ENCODE data around the gene ATAT1.

ATAT1 gene

DNA sequence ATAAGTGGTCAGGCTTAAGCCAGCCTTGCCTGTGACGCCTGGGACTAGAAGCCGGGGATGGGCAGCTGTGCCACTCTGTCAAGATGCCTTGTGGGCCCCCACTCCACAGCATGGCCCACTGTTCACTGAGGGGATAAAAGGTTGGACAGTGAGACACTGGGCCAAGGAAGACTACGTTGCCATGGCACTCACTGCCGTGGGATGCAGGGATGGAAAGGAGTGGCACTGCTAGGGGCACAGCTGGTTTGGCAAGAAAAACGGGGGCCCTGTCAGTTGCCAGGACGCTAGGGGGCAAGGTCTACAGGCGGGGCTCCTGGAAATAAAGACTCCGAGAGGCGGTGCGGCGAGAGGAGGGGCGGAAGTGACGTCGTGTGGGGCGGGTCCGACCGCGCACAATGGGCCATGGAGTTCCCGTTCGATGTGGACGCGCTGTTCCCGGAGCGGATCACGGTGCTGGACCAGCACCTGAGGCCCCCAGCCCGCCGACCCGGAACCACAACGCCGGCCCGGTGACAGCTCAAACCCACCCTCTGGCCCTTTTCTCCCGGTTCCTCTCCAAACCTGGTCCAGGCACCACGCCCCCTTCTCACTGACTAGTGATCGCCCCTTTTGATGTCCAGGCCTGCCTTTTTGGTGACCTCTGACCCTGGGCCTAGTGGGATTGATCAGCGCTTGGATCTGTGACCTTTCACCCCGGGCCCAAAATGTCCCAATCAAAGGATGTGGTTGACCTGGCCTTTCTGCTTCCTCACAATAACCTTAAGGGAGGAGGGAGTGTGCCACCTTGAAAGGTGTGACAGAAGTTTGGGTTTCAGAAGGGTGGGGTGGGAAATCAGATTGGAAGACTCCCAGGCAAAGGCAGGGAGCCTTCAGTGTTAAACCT lies at the start of gene ATAT1:
Gene ATAT1, plus strand, starts transcription at position 391 of the 883 bp plus-strand sequence.
- DNase-seq, result peak; percentile 88

DNA sequence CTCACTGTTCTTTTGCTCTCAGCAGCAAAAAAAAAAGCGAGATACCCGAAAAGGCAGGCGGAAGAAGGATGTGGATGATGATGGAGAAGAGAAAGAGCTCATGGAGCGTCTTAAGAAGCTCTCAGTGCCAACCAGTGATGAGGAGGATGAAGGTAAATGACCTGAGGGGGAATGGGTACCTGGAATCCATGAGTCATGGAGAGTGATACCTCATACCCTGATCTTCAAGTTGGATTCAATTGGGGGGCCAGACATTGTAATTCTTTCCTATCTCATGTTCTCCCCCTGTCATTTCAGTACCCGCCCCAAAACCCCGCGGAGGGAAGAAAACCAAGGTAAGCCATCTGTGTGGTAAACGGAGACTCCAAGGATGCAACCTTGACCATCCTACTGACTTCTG lies 48.6 kb upstream of the ATAT1 start:
- DNase-seq, result no peak

DNA sequence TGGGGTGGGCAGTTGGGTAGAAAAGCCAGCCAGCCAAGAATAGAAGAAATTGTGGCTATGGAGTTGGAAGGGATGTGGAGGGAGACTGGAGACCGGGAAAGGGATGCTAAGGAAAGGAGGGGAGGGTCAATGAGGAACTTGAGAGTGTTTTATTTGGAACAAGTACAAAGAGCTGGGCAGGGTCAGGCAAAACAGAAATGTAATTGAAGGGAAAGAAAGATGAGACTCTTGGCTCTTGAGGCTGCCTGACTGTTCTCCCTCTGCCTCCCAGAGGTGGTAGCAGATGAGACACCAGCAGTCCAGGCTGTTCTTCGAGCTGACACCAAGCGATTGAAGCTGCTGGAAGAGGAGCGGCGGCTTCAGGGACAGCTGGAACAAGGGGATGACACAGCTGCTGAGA lies 42.8 kb upstream of the ATAT1 start:
- DNase-seq, result no peak

DNA sequence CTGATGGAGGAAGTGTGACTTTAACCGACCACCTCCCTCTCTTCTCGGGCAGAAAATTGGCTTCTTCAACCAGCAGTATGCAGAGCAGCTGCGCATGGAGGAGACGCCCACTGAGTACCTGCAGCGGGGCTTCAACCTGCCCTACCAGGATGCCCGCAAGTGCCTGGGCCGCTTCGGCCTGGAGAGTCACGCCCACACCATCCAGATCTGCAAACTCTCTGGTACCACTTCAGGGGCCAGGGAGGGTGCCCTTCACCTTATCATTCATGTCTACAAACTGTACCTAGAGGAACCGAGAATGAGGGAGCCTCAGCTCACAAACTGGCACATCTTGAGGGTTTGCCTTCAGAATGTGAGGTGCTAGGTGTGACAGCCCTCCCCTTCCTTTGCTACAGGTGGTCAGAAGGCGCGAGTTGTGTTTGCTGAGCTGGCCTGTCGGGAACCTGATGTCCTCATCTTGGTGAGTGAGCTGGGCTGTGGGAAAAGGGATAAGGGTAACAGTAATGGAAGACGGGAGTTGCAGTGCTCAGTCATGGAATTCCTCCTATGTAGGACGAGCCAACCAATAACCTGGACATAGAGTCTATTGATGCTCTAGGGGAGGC lies 36.8 kb upstream of the ATAT1 start:
- DNase-seq, result no peak

DNA sequence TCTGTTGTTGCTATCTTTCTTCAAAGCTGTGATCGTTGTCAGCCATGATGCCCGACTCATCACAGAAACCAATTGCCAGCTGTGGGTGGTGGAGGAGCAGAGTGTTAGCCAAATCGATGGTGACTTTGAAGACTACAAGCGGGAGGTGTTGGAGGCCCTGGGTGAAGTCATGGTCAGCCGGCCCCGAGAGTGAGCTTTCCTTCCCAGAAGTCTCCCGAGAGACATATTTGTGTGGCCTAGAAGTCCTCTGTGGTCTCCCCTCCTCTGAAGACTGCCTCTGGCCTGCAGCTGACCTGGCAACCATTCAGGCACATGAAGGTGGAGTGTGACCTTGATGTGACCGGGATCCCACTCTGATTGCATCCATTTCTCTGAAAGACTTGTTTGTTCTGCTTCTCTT lies 36.2 kb upstream of the ATAT1 start:
- no peak for DNase-seq

DNA sequence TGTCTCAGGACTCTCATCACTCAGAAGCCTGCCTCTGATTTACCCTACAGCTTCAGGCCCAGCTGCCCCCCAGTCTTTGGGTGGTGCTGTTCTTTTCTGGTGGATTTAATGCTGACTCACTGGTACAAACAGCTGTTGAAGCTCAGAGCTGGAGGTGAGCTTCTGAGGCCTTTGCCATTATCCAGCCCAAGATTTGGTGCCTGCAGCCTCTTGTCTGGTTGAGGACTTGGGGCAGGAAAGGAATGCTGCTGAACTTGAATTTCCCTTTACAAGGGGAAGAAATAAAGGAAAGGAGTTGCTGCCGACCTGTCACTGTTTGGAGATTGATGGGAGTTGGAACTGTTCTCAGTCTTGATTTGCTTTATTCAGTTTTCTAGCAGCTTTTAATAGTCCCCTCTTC lies 35.7 kb upstream of the ATAT1 start:
- no peak for DNase-seq

DNA sequence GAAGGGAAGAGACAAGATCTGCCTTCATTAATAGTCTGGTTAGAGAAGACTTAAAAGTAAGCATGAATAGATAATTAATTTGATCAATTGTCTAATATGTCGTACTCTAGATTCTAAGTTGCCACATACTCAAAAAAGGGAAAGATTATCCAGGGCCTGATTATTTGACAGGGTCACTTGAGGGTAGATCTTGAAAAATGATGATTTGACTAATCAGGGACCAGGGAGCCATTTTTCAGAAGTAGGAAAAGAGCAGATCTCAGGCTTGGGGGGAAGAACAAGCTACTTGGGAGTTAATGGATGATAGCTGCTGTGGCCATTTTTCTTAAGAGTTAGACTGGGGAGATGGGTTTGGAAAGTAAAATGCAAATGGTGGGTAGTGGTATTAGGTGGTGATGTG lies 34.4 kb upstream of the ATAT1 start:
- DNase-seq, result no peak

DNA sequence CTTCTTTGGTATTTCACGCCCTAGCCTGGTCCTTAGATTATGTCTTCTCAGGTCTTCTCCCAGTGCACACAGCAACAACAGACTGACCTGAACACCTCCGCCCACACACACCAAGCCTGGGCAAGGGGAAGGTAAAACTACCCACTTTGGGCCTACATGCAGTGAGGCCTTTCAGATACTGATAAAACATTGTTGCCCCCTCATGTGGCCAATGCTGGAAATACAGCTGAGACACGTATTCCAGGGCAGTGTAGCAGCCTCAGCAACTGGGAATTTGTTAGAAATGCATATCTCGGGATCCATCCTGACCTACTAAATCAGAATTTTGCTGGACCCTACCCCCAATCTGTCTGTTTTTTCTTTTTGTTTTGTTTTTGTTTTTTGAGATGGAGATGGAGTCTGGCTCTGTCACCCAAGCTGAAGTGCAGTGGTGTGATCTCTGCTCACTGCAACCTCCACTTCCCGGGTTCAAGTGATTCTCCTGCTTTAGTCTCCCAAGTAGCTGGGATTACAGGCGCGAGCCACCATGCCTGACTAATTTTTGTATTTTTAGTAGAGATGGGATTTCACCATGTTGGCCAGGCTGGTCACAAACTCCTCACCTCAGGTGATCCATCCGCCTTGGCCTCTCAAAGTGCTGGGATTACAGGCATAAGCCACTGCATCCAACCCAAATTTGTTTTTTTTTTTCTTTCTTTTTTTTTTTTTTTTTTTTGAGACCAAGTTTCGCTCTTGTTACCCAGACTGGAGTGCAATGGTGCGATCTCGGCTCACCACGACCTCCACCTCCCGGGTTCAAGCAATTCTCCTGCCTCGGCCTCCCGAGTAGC lies 29.1 kb upstream of the ATAT1 start:
- peak; percentile 71 for DNase-seq

DNA sequence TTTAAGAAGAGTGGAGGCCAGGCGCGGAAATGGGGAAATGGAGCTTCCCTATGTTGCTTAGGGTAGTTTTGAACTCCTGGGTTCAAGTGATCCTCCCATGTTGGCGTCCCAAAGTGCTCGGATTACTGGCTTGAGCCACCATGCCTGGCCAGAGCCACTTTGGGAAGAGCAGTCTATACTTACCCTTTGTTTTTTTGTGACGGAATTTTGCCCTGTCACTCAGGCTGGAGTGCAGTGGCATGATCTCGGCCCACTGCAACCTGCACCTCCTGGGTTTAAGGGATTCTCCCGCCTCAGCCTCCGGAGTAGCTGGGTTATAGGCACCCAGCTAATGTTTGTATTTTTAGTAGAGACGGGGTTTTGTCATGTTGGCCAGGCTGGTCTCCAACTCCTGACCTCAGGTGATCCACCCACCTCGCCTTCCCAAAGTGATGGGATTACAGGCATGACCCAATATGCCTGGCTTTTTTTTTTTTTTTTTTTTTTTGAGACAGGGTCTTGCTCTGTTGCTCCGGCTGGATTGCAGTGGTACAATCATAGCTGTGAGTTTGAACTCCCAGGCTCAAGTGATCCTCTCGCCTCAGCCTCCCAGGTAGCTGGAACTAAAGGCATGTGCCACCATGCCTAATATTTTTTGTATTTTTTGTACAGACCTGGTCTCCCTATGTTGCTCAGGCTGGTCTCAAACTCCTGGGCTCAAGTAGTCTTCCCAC lies 27.6 kb upstream of the ATAT1 start:
- DNase-seq, result no peak

DNA sequence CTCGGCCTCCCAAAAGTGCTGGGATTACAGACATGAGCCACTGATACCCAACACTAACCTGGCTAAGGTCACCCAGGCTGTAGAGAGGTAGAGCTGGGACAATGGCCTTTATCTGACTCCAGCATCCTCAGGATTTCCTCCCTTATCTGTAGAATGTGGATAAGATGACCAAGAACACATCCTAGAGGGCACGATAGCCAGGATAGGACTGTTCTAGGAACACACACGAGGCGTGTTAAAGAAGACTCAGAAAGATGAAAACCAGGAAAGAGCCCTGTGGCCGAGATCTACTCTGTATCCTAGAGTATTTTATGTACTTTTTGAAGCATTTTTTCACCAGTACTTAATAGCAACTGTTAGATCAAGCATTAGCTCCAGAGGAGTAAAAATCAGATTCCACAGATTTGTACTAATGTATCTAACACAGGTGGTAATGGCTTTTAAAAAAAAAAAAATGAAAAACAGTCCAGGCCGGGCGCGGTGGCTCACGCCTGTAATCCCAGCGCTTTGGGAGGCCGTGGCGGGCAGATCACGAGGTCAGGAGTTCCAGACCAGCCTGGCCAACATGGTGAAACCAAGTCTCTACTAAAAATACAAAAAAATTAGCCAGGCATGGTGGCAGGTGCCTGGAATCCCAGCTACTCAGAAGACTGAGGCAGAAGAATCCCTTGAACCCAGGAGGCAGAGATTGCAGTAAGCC lies 26.9 kb upstream of the ATAT1 start:
- no peak for DNase-seq

DNA sequence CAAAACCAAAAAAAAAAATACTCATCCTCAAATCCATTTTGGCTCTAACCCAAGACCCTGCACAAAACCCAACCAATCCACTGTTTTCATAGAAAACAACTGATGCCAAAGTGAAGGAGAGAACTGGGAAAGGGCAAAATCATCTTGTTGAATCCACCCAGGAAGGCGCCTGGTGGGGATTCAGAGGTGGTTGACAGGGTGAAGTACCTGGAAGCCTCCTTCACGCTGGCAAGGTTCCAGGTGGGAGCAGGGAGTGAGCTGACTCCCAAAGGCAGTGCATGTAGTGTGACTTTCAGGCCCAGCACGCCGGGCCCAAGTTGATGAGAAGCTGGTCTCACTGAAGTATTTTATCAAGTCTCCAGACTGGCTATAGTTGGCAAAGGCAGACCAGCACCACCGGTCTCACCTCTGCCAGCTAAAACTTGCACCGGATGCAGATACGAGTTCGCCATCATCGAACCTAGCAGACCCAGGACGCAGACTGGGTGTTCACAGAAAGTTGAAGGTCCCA lies 26.2 kb upstream of the ATAT1 start:
- no peak for DNase-seq

DNA sequence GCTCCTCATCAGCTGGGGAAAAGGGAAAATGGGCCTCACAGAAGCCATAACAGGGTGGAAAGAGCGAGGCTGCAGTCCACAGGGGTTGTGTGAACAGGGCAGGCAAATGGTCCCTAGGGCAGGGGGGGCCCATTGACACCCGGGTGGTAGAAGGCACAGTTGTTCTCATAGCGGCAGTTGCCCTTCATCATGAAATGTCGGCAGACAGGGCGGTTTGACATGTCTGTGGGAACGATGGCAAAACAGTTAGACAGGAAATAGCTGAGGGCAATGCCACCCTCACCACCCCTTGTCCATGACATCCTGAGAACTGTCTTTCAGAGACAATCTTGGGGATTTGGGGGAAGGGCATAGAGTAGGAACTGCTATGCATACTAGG lies 25.2 kb upstream of the ATAT1 start:
- DNase-seq, result peak; percentile 25

DNA sequence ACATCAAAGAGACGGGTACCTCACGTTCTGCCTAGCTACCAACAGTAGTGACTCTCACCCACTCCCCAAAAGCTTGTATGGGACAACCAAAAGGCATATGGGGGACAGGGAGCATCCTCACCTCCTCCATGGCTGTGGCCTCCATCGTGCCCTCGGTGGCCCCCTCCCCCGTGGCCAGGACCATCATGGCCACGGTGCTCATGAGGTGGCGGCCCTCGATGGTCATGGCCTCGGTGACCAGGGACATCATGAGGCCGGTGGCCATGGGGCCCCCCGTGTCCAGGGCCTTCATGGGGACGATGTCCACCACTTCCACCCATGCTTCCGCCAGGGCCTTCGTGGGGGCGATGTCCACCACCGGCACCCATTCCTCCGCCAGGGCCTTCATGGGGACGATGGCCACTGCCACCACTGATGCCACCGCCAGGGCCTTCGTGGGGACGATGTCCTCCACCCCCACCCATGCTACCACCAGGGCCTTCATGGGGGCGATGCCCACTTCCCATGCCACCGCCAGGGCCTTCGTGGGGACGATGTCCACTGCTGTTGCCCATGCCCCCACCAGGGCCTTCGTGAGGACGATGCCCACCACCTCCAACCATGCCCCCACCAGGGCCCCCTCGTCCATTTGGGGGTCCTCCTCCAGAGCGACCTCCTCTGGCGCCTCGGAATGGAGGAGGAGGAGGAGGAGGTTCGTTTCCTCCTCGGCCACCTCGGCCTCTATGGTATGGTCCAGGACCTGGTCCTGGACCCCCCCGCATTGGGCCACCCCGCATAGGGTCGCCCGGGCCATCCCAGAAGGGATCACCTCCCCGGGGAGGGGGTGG lies 24.6 kb upstream of the ATAT1 start:
- no peak for DNase-seq

DNA sequence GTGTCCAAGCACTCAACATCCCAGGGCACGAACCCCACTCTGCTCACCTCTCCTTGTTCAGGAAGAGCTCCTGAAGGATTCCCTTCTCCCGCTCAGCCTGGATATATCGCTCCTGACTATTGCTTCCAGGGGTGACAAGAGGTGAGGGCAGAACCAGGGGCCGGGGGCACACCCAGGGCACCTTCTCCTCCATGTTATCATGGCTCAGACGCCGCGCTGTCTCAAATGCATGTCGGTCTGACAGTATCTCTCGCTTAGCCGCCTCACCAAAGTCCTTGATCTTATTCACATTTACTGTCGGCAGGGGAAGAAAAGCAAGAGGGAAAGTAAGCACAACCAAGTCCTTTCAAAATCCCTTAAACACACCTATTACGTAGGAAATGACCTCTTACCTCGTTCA lies 22.7 kb upstream of the ATAT1 start:
- DNase-seq, result no peak

DNA sequence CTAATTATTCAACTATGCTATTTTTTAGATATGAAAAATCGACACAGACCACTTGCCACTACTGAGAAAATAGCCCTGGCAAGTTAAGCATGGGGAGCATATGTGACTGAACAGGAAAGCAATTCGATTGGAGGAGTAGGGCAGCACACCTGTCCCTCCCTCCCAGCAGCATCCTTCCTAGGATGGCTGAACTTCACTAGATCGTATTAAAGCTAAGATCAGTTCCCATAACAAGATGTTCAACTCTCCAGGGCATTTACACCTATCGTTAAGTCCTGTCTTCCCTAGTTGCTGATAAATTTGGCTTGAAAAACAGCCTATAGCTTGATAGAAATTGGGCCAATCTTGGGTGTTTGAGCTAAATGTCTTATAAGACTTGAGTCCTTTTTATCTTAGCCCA lies 16.6 kb upstream of the ATAT1 start:
- DNase-seq, result no peak

DNA sequence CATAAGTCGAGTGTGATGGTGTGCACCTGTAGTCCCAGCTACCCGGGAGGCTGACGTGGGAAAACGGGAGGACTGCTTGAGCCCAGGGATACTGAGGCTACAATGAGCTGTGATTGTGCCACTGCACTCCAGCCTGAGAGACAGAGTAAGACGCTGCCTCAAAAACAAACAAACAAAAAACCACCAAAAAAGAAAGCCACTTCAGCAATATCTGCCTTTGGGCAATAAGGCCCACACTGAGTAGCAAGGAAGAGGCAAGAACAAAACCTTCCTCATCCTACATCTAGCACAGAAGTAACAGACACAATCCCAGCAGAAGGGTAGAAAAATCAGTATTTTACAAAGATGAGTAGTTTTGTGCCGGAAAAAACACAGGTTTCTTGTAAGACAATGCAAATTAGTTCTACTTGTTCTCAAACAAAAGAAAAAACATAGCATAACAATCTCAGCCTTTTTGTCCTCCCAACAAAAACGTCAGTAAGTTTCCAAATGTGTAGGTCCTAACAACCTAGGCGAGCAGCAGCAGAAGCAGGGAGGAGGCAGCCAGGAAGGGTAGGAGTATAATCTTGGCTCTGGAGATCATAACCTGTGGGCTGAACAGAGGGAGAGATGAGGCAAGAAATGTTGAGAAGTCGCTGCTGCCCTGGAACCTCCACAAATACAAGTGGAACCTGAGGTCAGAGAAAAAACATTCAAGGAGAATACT lies 15.4 kb upstream of the ATAT1 start:
- DNase-seq, result no peak

DNA sequence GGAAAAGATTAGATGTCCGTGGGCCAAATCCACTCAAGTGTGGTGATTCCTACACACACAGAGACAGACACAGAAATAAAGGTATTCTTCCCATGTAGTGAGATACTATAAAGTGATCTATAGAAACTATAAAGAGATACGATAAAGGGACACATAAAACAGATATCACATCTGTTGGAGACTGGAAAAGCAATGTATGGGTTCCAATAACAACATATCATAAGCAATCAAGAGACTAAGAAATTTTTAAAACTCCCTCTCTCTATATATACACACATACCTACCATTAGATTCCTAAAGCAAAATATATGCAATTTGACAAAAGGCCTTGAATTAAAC lies 14.8 kb upstream of the ATAT1 start:
- DNase-seq, result no peak

DNA sequence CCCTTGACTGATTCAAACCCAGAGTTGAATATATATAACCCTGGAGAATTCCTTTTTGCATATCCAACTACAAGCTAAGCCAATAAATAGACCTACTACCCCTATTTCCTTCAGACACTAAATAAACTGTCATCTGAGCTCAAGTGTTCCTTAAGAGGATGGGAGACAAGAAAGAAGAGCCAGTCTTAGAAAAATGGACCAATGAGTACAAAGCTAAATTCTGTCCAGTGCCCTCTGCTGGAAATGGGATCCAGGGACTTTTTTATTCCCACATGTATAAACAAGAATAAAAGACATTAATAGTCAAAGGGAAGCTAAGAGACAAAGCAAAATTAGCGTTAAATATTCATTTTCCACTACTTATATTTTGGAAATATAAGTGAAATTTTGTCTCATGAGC lies 14.5 kb upstream of the ATAT1 start:
- DNase-seq, result no peak

DNA sequence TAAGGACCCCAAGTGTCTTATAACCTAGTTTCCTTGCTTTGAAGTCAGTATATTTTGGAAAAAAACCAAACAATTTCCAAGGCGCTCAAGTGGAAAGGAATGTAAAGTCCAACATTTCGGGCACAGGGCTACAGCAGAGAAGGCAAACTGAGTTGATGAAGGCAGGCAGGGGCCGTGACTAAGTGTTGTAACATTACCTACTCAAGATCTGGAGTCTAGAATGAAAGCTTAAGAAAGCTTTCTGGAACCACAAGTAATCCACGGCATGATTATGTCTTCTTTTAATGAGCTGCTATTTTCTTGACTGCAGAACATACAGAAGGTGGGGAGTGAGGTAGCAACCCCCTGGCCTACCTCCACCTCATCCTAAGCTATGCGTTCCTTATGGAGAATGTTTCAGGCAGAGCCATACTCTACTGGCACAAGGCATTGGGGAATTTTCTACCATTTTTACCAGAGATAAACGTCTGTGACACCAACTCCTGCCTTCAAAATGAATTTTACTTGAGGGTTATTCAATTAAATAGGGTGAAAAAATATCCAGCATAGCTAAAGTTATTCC lies 13.9 kb upstream of the ATAT1 start:
- no peak for DNase-seq

DNA sequence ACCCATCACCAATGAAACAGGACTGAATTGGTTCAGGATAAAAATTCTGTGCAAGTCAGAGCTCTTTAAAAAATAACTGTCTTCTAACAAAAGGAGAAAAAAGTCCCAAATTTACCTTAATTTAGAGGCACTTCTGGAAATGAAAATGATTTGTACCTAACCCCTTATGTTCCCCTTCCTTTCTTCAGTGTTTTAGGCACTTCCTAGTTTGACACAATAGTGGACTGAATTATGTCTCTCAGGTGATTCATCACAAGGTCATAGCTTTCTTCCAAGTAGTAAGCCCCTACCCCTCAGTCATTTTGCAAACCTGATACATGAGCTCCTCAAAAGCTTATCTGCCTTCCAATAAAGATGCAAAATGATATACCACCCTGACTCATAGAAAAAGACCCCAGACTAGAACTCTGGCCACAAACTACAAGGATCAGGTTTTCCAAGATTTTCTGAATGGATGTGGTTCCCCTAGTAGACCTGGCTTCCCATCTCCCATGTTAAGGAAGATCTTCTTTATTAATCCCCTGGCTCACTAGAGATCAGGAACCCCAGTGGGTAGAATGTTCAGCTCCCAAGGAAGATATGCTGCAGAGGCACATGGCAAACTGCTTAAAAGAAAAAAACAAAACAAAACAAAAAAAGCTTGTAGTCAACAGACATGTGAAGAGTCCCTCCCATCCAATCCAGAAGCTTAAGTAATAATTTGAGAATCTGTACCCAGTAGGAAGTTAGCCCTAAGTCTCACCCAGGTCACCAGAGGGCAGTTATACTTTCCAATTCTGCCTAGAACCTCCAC lies 13.2 kb upstream of the ATAT1 start:
- DNase-seq, result no peak
